Embryonic facial prominence (tissue), 1 donor: ENCODE results near the gene INSIG1.
A peak's percentile ranks its signal among the peaks of the same experiment; 100 is the strongest.

Experiments
- DNase-seq: peaks from one replicate; pipeline ENCODE4 v3.0.0-alpha.2; 2016; ENCODE audit errors: extremely low spot score

INSIG1 gene

DNA sequence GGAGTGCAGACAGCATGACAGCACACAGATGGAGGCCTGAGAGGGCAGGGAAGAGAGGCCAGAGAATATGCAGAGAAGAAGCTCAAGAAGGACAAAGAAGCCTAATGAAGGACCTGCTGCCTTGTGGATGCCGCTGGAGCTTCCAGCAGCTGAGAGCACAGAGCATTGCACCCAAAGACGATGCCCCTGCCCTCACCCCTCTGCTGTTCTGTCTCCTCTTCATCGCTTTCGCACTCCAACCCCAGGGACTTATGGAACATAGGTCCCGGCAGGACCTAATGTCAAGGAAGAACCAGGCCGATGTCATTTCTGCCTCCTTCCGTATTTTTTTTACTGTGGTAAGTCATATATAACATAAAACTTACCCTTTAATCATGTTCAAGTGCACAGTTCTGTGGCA, 12.3 kb upstream of the INSIG1 start:
- DNase-seq: no peak

DNA sequence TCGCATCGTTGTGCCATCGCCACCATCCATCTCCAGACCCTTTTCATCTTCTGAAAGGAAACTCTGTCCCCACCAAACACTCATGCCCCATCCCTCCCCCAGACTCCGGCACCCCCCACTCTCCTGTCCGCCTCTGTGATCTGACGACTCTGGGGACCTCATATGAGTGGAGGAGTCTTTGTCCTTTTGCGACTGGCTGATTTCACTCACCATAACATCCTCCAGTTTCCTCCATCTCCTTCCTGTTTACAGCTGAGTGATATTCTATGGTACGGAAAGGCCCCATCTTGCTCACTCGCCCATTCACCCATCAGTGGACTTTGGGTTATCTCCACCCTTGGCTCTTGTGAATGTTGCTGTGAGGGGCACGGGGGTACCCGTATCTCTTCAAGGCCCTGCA, 11.8 kb upstream of the INSIG1 start:
- no peak for DNase-seq

DNA sequence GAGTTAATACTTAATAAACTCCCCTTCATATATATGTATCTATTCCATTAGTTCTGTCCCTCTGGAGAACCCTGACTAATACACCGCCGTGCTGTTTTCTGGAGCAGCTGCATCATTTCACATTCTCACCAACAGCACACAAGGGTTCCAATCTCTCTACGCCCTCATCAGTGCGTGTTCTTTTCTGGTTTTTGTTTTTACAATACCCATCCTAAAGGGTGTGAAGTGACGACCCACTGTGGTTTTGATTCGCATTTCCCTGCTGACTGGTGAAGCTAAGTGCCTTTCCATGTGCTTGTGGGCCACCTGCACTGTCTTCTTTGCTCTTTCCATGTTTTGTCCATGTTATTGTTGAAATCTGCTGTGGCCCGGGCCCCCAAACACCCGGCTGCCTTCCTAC, 11.0 kb upstream of the INSIG1 start:
- no peak for DNase-seq

DNA sequence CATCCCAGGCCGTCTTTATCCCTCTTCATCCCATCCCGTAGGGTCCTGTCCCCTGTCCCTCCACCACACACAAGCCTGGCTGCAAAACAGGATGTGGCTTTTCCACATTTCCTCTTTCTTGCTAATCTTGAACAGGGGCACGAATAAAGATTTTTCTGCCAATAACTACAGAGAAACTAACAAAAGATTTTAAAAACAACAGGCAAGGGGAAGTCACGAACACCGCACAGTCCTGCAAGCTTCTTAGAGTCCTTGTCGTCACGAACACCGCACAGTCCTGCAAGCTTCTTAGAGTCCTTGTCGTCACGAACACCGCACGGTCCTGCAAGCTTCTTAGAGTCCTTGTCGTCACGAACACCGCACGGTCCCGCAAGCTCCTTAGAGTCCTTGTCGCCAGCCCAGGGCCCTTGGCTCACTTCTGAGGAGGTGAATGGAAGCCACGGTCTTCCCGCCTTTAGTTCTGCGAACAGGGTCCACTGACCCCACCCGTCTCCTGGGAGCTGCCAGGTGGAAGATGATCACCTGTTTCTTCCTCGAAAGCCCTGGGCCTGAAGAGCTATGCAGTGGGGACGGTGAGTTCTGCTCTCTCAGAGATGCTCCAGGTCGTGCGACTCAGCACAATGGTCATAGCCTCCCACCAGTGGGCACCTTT, 10.3 kb upstream of the INSIG1 start:
- no peak for DNase-seq

DNA sequence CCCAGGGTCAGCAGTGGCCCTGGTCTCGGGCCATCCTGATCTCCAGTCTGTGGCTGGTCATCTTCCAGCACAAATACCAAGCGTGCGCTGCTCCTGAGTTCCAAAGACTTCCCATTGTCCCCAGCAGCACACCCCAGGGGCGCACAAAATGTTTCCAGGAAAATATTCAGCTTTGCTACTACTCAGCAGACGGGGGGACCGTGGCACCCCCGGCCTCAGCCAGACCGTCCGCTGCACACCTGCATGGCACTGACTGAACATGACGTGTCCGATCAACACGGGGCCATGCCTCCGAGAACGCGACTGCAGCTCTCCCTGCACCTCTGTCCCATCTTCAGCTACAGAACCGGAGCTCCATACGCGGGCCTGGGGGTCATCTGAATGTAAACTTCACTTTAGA, 9.6 kb upstream of the INSIG1 start:
- DNase-seq: no peak

DNA sequence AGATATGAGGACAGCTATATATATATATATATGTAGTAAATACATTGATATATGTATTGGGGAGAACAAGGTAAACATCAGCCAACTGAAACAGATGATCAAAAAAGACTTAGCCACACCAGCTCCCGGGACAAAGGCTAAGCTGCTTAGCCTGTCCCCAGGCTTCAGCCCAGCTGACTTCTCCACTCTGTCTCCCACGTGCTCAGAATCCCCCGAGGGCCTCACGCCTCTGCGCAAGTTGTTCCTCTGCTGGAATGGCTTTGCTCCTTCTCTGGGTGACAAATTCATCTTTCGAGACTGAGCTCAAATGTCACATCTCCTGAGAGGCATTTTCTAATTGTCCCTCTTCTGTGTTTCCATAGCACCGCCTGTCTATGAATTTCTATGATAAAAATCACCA, 8.6 kb upstream of the INSIG1 start:
- DNase-seq: no peak

DNA sequence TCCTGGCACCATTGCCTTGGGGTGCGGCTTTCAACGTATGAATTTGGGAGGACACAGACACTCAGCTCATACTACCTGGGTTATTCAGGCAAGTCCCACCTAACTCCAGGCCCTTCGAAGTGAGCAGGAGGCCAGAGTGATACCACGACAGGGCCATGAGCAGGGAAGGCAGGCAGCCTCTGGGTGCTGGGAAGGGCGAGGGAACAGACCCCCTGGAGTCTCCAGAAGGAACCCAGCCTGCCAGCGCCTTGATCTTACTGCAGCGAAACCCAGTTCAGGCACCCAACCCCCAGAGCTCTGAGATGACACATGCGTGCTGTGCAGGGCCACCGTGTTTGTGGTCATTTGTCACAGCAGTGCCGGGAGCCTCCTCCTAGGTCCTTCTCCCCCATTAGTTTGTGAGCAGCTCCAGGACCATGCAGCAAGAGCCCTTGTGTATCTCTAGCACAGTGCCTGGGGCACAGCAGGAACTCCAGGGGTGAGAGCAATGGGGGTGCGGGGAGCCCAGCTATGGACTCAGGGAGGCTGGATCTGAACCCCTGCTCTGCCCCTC, 7.7 kb upstream of the INSIG1 start:
- no peak for DNase-seq

DNA sequence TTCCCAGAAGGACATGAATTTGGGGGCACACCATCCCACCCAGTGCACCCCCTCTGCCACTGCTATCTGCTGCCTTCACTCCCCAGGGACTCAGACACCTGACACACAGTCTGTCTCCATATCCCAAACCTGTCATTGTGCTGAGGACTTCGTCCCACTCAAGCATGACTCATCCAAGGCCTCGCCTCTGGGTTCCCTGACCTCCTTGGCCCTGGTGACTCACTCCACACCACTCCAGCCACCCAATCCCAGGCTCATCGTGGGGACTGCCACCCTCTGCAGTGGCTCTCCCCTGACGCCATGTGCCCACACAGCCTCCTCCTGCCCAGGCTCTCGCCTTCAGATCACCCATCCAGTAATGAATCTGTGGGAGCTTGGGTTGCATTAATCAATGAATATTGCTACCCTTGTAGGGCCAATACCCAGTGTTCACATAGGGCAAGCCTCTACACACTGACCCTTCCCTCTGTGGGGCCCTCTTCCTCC, 6.6 kb upstream of the INSIG1 start:
- DNase-seq: no peak

DNA sequence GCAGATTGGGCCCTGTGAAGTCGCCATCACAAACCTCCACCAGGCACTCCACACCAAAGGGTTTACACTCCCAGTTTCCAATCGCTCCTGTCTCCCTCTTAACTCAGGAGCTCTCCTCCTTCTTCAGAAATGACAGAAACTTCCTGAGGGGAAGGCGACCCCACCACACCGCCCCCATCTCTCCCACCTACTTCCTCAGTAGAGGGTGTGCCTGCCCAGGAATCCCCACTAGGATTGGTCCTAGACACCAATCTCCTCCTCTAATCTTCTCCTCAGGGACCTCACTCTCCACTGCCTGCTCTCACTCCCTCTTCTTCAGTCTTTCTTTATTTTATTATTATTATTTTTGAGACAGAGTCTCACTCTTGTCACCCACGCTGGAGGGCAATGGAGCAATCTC, 5.9 kb upstream of the INSIG1 start:
- no peak for DNase-seq

DNA sequence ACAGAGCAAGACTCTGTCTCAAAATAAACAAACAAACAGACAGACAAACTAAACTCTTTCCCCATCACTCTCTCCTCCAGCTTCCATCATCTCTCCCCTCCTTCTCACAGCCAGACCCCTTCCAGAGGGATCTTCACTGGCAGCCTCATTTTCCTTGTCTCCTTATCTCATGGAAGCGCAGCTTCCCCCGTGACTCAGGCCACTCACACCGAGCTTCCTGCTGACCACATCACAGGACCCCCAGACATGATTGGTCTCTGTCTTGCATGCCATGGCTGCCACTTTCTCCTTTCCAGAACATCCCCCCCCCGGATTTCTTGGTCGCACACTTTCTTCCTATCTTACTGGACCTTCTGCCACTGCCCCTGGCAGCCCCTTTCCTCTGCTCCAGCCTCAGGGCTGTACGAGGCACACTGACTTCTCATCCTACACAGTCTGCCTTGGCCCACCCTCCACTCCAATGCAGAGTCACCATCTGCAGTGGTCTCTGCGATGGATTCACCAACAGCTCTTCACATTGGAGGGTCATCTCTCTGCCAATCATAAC, 4.9 kb upstream of the INSIG1 start:
- DNase-seq: no peak

DNA sequence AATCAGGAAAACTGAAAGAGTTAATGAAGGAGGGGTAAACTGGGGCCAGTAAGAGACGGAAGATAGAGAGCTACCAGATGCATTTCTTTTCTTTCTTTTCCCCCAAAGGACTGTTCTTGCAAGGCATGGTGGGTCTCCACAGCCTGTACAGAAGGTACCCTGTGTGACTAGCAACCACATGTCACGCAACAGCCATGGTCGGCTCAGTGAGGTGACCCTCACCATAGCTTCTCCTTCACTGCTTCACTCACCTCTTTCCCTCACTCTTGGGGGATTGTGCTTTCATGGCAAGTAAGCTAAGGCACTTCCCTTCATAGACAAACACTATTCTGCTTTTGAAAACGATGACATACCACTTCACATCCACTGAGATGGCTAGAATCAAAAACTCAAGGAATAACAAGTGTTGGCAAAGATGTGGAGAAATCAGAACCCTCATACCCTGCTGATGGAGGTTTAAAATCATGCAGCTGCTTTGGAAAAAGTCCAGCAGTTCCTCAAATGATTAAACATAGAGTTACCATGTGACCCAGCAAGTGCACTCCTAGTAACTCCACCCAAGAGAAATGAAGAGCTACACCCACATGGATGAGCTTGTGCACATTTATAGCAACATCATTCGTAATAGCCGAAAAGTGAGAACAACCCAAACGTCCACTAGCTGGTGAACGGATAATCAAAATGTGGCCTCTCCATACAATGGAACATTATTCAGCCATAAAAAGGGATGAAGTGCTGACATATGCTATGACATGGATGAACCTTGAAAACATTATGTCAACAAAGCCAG, 3.8 kb upstream of the INSIG1 start:
- no peak for DNase-seq

DNA sequence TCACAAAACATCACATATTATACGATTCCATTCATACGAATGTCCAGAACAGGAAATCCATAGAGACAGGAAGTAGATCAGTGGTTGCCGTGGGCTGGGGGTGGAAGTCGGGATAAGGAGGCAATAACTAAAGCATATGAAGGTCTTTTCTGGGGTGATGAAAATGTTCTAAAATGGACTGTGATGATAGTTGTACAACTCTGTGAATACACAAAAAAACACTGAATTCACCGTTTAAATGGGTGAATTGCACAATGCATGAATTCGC, 3.2 kb upstream of the INSIG1 start:
- DNase-seq: no peak

DNA sequence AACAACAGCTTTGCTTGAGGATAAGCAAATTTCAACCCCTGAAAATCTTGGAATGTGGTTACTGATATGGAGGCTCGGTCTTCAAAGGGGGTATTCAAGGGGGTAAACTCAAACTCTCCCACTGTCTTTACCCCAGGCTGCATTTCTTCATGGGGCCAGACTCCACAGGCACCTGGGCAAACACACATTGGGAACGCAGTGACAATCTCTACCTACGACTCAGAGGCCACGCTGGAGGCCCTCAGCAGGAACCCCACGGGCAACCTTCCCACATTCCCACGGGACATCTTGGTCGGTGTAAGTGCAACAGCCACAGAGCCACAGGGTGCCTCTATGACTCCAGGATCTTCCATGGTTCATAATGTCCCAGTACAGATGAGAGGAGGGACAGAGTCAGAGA, 2.2 kb upstream of the INSIG1 start:
- DNase-seq: no peak

DNA sequence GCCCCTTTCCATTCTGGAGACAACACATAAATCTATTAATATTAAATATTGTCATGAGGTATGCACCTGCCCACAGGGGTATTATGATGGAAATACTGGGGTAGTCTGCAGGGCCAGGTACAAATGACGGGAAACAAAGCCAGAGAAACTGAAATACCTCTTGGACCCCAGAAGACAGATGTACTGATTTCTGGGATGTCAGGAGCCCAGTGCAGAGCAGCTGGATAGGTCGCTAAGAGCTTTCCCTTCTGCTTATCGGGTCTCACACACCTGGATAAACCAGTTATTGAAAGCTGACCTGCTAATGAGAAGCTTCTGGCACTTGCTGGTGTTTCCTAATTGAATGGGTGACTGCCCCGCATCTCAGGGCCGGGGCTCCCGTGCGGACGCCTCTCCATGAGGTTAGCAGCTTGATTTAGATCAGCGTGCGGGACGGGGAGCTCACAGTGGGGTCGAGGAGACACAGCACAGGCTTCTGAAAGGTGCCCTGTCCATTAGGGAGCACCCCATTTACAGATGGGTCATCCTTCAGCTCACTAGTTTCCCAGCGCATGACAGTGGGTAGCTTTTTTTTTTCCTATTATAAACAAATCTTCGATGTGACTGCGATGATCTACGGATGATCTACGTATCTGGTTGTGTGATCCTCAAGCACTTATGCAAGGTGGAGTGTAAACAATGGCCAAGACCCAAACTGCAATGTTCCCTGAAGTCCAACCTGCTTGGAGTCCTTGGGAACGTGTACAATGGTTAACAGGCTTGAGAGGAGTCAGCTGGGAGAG, 1.5 kb upstream of the INSIG1 start:
- DNase-seq: no peak

DNA sequence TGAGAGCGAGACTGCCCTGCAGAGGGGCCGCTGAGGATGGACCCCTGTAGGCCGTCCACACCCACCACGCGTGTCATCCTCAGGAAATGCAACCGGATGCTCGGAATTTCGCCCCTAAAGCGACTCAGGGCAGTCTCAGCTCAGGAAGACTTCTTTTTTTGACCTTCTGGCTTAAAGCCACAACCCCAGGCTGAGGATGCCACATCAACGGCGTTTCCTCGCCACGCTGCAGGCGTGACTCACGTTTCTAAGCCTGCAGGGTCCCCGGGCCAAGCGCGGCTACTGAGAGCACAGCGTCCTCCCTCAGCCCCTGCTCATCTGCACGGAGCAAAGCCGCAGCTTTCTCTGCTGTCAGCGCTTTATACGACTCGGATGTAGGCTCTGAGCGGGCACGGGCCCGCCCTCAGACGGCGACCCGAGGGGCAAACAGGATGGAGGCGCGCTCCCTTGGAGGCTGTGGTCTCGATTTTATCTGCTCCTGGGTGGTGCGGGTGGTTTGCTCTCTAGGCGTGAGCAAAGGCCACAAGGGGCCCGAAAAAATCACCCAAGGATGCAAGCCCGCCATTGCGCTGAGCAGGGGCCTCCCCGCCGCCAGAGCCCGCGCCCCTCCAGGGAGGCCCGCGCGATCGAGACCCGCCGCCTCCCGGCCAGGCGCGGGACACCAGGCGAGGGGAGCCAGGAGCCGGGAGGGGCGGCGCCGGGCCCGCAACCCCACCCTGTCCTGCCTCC, 726 bp upstream of the INSIG1 start:
- DNase-seq: no peak

DNA sequence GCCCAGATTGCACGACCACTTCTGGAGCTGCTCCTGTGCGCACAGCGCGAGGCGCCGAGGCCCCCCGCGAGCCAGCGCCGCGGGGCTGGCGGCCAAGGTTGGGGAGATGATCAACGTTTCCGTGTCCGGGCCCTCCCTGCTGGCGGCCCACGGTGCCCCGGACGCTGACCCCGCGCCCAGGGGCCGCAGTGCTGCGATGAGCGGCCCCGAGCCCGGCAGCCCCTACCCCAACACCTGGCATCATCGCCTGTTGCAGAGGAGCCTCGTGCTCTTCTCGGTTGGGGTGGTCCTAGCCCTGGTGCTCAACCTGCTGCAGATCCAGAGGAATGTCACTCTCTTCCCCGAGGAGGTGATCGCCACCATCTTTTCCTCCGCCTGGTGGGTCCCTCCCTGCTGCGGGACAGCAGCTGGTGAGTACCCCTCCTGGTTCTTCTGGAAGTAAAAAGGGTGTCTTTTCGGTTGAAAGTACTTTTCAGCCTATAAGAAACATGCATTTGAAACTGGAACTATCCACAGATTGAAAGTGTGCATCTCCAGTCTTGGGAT, 683 bp downstream of the INSIG1 start:
- DNase-seq: no peak

DNA sequence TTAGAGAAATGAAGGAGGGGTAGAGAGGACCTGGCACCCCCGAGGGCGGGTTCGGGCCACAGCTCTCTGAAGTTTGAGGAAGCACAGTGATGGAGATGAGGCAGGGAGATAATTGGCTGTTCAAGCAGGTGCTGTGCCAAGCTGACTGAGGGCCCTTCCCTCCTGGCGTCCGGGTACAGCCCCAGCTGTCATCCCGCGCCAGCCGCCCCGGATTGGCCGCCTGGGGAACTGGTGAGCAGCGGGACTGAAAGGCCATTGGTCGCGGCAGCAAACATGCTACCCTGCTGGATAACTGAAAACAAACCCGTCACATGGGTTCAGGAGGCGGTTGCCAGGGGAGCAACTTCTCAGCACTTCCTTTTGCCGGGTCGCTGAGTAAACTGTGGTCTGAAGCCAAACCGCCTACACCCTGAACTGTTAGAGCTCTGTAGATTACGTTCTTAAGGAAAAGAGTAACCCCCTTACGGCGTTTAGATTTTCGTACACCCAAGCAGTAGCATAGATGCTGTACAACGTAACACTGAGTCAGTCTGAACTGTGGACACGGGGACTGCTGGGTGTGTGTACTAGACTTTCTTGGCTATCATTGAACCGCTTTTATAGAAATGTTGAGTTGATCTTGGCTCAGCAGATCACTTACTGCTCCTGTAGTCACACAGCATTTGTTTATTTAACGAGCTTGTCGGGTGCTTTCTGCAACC, 1.3 kb downstream of the INSIG1 start:
- DNase-seq: peak; percentile 64

DNA sequence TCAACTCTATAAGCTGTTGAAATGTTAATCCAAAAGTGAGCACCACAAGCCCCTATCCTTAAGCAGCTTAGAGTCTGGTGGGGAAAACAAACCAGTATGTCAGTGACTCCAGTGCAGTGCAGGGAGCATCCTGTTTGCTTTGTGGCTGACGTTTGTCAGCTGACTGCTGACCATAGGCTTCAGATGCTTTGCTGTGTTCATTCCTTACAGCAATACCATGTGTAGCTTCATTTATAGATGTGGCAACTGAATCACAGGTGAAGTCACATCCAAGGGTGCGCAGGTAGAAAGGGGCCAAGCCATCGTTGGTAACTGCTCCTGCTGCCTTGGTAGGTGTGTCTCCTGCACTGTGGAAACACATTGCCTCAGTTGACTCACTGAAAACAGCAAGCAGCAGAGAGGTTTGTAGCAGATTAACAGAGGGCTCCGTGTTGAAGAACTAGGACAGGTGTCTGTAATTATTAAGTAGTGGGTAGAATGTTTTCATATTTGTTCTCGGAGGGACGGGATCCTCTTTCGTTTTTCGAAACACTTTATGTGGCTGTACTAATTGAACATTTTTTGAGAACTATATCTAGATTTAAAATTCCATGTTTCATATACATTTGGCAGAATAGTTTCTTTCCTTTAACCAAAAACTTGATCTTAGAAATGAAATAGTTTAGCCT, 2.0 kb downstream of the INSIG1 start:
- no peak for DNase-seq

DNA sequence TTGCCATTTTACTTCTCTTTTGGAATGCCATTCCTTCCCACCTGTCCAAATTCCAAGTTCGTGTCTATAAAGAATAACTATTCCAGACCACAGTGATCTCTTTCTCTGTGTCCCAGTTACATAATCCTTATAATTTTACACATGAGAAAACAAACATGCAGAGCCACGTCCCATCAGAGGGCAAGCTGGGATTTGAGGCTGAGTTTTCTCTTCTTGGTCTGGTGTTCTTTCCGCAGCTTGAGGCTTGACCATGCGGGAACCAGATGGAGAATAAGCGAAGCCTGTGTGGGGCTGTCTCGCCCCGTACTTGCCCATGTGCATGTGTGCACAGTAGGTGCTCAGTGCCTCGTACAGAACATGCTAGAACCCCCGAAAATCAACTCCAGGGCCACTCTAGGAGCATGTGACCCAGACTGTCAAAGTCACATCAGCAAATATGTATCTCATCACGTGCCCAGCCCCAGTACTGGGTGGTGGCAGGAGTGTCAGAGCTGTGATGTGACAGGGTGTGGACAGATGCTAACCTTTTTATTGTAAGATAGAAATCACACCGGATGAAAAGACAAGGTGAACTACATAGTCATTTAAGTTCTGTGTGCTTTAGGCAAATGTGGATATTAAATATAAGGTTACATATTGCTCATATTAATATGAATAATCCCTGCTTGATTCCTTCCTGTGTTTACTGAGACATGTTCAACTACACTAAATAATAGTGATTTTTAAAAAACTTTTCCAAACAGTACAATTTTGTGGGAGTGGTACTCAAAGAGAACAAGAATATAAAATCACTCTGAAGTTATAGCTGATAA, 3.2 kb downstream of the INSIG1 start:
- no peak for DNase-seq
